DMS153 treated with DMSO at 0.1 percent for 48 hours (cell line): ENCODE measurements around the gene ZNF610.

Experiments used
- DNase-seq: peaks from one replicate; lab custom pipeline; 2025; ENCODE audit not compliant: unreplicated experiment; lab: John Stamatoyannopoulos, UW

The ZNF610 gene

GRCh38 chr19:52397310-52398080, 61.5 kb downstream of the ZNF610 start, which contains the start of gene ZNF528:
Gene ZNF528 (plus strand): TSS chr19:52397849. CDS start chr19:52402014, 4,165 bp downstream.
- peak; percentile 30 for DNase-seq

- DNase-seq = no peak
Measured at GRCh38 chr19:52398081-52398441, 62.0 kb downstream of the ZNF610 start.

GRCh38 chr19:52410276-52410675, 74.2 kb downstream of the ZNF610 start:
- DNase-seq = no peak

GRCh38 chr19:52415711-52416110, 79.7 kb downstream of the ZNF610 start:
- no peak for DNase-seq
